Left lung (tissue), 10 donors: ENCODE data around the gene ACTR3. TPM values are rescaled to one million over a fixed set of nuclear protein-coding genes. Genes with fewer than 3 reads are reported as not detected.

Experiments
- ATAC-seq: fragments of 200-7000 bp; cut with Tn5 transposase; one replicate; pipeline ENCODE4 v1.9.1; 2020; ENCODE audit warnings: moderate library complexity
- DNase-seq, 4 donors: peaks; one replicate each; pipeline ENCODE4 v3.0.0-alpha.2; 2013 to 2020
- H3K27ac ChIP-seq, 2 donors: fragments of 200-600 bp; sonication (generic) in 1 of 2; one replicate each; pipeline versions ENCODE4 v1.5.0 to v1.8.0; 2020 to 2021
- H3K27me3 ChIP-seq, 2 donors: fragments of 200-600 bp; sonication (generic) in 1 of 2; one replicate each; pipeline versions ENCODE4 v1.5.0 to v1.8.0; 2020 to 2021
- H3K36me3 ChIP-seq, 2 donors: fragments of 200-600 bp; sonication (generic) in 1 of 2; one replicate each; pipeline versions ENCODE4 v1.5.0 to v1.8.0; 2020 to 2021
- H3K4me1 ChIP-seq, 2 donors: fragments of 200-600 bp; one replicate each; pipeline ENCODE4 v1.8.0; 2021
- H3K4me3 ChIP-seq, 2 donors: fragments of 200-600 bp; sonication (generic) in 1 of 2; one replicate each; pipeline versions ENCODE4 v1.5.0 to v1.8.0; 2020 to 2021; ENCODE audit warnings: mild to moderate bottlenecking in 1 of 2
- H3K9me3 ChIP-seq, 2 donors: fragments of 200-600 bp; sonication (generic) in 1 of 2; one replicate each; pipeline versions ENCODE4 v1.5.0 to v1.8.0; 2020 to 2021
- intact Hi-C, 2 donors: fragments of 100-400 bp; cut with DNase I; formaldehyde crosslinking; loops; one replicate each; pipeline versions ENCODE4 v1.11.2 to v1.14.2; 2022
- polyA plus RNA-seq, 6 donors: library from polyadenylated mRNA; unstranded; fragments of 120-200 nt; gene quantifications; one replicate each; pipeline ENCODE4 v1.2.1, GENCODE V29; 2013; ENCODE audit not compliant: insufficient read length in 6 of 6
- total RNA-seq, 2 donors: library from RNA; stranded (reverse); fragmentation: NEBNext Ultra II Directional; extraction: Animal tissue kit (Norgen Biotek cat#: 25700); gene quantifications; one replicate each; pipeline ENCODE4 v1.2.1, GENCODE V29; 2021
- TF ChIP-seq, protein P1 (sequence below), 2 donors: fragments of 200-600 bp; sonication (generic) in 1 of 2; IDR thresholded peaks; one replicate each; pipeline versions ENCODE4 v1.5.0 to v1.8.0; 2021; ENCODE audit warnings: antibody characterized with exemption in 2 of 2
- donor health status: DM: no; HTN: yes; CAD: no.
- donor health status: DM: no; HTN: no; CAD: no.

ACTR3 gene
- total and polyA plus RNA-seq, 8 donors: 151 to 324 (median 161) TPM

DNA sequence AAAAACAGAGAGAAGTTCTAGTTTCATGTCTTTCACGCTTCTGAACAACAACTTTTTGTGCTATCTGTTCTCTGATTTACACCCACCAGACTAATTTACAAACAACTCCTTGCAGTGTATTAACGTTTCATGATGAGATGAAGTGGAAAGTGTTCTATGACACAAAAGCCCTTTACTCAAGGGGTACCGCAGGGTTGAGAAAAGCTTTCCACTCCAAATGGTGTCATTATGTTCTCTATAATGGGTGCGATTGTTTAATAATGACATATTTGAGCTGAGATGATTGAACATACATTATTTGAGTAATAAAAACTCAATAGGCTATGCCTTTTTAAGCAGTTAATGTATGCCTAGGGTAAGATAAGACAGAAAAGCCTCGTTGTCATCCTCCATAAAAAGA is 76.3 kb downstream of the ACTR3 start:
- DNase-seq (no peak), ATAC-seq (no peak)
- H3K4me3 ChIP-seq: no peak overlapping the region
- peak overlapping the region in 1 of 2 donors; percentile 64 for H3K27ac ChIP-seq
- TF ChIP-seq, protein P1, sequence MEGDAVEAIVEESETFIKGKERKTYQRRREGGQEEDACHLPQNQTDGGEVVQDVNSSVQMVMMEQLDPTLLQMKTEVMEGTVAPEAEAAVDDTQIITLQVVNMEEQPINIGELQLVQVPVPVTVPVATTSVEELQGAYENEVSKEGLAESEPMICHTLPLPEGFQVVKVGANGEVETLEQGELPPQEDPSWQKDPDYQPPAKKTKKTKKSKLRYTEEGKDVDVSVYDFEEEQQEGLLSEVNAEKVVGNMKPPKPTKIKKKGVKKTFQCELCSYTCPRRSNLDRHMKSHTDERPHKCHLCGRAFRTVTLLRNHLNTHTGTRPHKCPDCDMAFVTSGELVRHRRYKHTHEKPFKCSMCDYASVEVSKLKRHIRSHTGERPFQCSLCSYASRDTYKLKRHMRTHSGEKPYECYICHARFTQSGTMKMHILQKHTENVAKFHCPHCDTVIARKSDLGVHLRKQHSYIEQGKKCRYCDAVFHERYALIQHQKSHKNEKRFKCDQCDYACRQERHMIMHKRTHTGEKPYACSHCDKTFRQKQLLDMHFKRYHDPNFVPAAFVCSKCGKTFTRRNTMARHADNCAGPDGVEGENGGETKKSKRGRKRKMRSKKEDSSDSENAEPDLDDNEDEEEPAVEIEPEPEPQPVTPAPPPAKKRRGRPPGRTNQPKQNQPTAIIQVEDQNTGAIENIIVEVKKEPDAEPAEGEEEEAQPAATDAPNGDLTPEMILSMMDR (IDR thresholded peaks at IDR 0.05): no peak
- H3K4me1 ChIP-seq: peaks cover 6 to 38% of the 10 kb centered on the region in 2 donors
- H3K36me3 ChIP-seq: peaks cover 0 to 14% of the 10 kb centered on the region in 2 donors
- no peaks in the 10 kb centered on the region for H3K9me3 ChIP-seq
- no peaks in the 10 kb centered on the region for H3K27me3 ChIP-seq
- intact Hi-C loops: loop anchor here in 1 of 2 donors (10.0 kb wide), 1 partner anchor 589 kb away; no protein-coding TSS in a partner anchor

DNA sequence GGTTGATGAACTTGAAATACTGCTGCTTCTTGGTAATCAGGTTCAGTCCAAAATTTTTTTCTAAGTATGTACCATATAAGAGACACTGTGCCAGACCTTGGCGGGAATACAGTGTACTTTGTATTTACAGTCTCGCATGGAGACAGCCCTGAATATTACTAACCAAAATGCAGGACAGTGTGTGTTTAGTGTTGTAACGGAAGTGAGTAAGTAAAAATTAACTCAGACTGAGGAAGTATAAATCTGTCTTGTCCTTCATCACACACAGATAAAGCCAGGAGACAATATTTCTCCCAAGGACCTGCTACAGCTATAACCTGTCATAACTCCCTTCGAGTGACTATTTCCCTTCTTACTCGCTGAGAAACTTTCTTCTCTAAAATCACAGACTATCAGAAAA is 76.9 kb downstream of the ACTR3 start:
- peak; percentile 58 for ATAC-seq

DNA sequence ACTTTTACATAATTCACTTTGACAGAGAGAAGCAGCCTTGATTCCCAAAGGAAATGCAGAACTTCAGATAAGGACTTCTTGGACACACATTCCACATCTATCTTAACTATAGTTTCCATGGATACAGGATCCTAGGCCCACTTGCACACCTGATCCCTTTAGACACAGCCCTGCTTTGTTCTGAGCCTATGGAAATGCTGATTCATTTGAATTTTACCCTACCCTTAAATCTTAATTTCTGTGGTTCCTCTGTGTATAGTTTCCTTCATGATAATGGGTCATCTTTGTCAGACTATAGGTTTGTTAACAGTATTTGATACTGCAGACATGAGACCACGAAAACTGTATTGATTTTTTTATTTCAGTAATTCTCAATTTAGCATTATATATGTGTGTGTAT is 77.4 kb downstream of the ACTR3 start:
- peaks cover 6 to 38% of the 10 kb centered on the region in 2 donors for H3K4me1 ChIP-seq

More for the DNA sequence above, 76.9 kb downstream of the ACTR3 start:
- H3K27ac ChIP-seq: peak overlapping the region in 1 of 2 donors; percentile 64
- intact Hi-C loops: loop anchor here in 1 of 2 donors (10.0 kb wide), 1 partner anchor 588 kb away; no protein-coding TSS in a partner anchor
- no peaks in the 10 kb centered on the region for H3K27me3 ChIP-seq
- no peaks in the 10 kb centered on the region for H3K9me3 ChIP-seq
- H3K36me3 ChIP-seq: peaks cover 0 to 15% of the 10 kb centered on the region in 2 donors
- H3K4me1 ChIP-seq: peaks cover 6 to 38% of the 10 kb centered on the region in 2 donors
- TF ChIP-seq, protein P1 (IDR thresholded peaks at IDR 0.05): no peak
- no peak overlapping the region for H3K4me3 ChIP-seq
- no peak for DNase-seq

DNA sequence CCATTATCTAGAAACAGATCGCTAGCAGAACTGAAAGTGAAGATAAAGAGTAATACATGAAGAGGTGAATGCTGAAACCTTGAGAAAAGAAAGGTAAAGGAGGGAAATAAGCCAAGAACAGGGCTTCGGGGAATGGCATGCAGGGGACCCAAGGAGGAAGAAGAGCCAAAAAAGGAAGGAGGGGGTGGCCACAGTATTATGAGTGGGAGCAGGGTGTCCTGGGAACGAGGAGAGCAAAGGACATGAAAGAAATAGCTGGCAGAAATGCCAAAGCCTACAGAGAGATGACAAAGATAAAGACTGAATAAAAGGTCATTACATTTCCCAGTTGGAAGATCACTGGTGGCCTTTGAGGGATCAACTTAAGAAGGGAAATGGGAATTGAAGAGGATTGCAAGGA is 82.9 kb downstream of the ACTR3 start:
- Histone ChIP-seq H3K4me3 (no peak overlapping the region), H3K4me1 (peaks cover 0 to 9% of the 10 kb centered on the region in 2 donors), H3K9me3 (no peaks in the 10 kb centered on the region), H3K27ac (no peak overlapping the region), H3K36me3 (peaks cover 0 to 66% of the 10 kb centered on the region in 2 donors), H3K27me3 (no peaks in the 10 kb centered on the region)
- TF ChIP-seq, protein P1 (IDR thresholded peaks at IDR 0.05): no peak
- intact Hi-C loops: no loop called here
- DNase-seq (no peak), ATAC-seq (no peak)

More for the DNA sequence above, 77.4 kb downstream of the ACTR3 start:
- no peak for ATAC-seq
- peak overlapping the region in 1 of 2 donors; percentile 64 for H3K27ac ChIP-seq
- no peaks in the 10 kb centered on the region for H3K27me3 ChIP-seq
- H3K9me3 ChIP-seq: no peaks in the 10 kb centered on the region
- H3K36me3 ChIP-seq: peaks cover 0 to 16% of the 10 kb centered on the region in 2 donors
- DNase-seq: no peak
- TF ChIP-seq, protein P1 (IDR thresholded peaks at IDR 0.05): no peak
- H3K4me3 ChIP-seq: no peak overlapping the region
- intact Hi-C loops: loop anchor here in 1 of 2 donors (10.0 kb wide), 1 partner anchor 588 kb away; no protein-coding TSS in a partner anchor

DNA sequence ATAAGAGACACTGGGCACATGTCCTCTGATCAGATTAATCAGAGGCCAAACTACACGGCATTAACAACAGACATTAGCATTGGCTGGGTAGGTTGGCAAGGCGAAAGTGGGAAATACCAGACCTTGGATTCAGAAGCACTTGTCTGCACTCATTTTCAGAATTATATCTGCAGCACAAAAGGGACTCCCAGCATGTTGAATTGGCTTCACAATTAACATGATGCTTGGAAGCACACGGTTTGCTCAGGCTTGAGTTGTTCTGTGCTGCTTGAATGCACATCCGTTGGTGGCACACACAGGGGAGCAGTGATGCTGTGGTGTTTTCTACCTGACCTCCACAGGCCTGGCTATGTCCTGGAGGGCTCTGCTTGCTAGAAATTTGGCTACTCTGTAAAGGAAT is 83.9 kb downstream of the ACTR3 start:
- TF ChIP-seq, protein P1 (IDR thresholded peaks at IDR 0.05): no peak
- Histone ChIP-seq H3K27ac (no peak overlapping the region), H3K4me1 (peaks cover 0 to 9% of the 10 kb centered on the region in 2 donors), H3K27me3 (no peaks in the 10 kb centered on the region), H3K9me3 (no peaks in the 10 kb centered on the region), H3K36me3 (peaks cover 0 to 68% of the 10 kb centered on the region in 2 donors), H3K4me3 (no peak overlapping the region)
- intact Hi-C loops: no loop called here
- ATAC-seq (no peak), DNase-seq (no peak)
